HepG2 (cell line): ENCODE measurements around the gene AUTS2. TPM values are rescaled to one million over a fixed set of nuclear protein-coding genes. Genes with fewer than 3 reads are reported as not detected.

Experiments used
- ATAC-seq: fragments of 200-7000 bp; cut with Tn5 transposase; 3 replicates; pipeline ENCODE4 v1.9.1; 2020; ENCODE audit warnings: mild to moderate bottlenecking, moderate library complexity
- BruUV-seq: library from RNA; stranded (reverse); fragments of 400-500 nt; replicated peaks from 2 replicates; lab custom pipeline; 2021; lab: Mats Ljungman, UMichigan
- CTCF ChIA-PET: fragments of 300-600 bp; formaldehyde crosslinking; extraction: SDS; loops from one replicate; lab custom pipeline; 2021; ENCODE audit warnings: low total read pairs, inconsistent platforms, low intra/inter-chr PET ratio; lab: Yijun Ruan, JAX
- POLR2A ChIA-PET: fragments of 350-600 bp; sonication (Branson Sonifier 250); formaldehyde crosslinking; loops from one replicate; lab custom pipeline; 2020; ENCODE audit warnings: antibody characterized with exemption, inconsistent platforms; lab: Yijun Ruan, JAX
- DNase-seq: peaks from one replicate; pipeline ENCODE4 v3.0.0-alpha.2; 2015; ENCODE audit warnings: low spot score
- FAIRE-seq: peaks from 3 replicates; lab custom pipeline; 2011; peaks lifted over from hg19 to GRCh38; lab: Jason Lieb, UNC
- H2AFZ ChIP-seq: one replicate; pipeline ENCODE4 v1.6.1; 2011; ENCODE audit warnings: low read length, inconsistent platforms
- H3K27ac ChIP-seq: fragments of 300-600 bp; 3 replicates; pipeline ENCODE4 v1.8.0; 2011; ENCODE audit warnings: mixed run types, mild to moderate bottlenecking, mixed read lengths, low read length, inconsistent platforms; ENCODE audit not compliant: insufficient read depth; ENCODE audit errors: extremely low read length
- H3K27me3 ChIP-seq, 2 experiments: fragments of 200-600 bp in 1 of 2; 2 replicates in 1 of 2; 3 replicates in 1 of 2; pipeline versions ENCODE4 v1.6.0 to v1.8.0; 2011; ENCODE audit warnings: low read length in 2 of 2, mild to moderate bottlenecking in 2 of 2, moderate library complexity in 2 of 2, inconsistent platforms in 1 of 2; ENCODE audit not compliant: insufficient read depth in 2 of 2, control insufficient read depth in 1 of 2
- H3K36me3 ChIP-seq, 2 experiments: fragments of 200-600 bp in 1 of 2; replicated peaks in 1 of 2; 2 replicates in 1 of 2; 3 replicates in 1 of 2; pipeline versions ENCODE4 v1.5.1 to v1.8.0; 2011; ENCODE audit warnings: low read length in 2 of 2, inconsistent platforms in 1 of 2; ENCODE audit not compliant: insufficient read depth in 2 of 2, control insufficient read depth in 1 of 2
- H3K4me1 ChIP-seq: 2 replicates; pipeline ENCODE4 v1.5.1; 2012; ENCODE audit warnings: low read length, inconsistent platforms; ENCODE audit not compliant: insufficient read depth
- H3K4me2 ChIP-seq: 2 replicates; pipeline ENCODE4 v1.6.0; 2011; ENCODE audit warnings: low read depth, low read length, inconsistent platforms
- H3K4me3 ChIP-seq, 3 experiments: fragments of 200-600 bp in 1 of 3; sonication (generic), shearing (Covaris generic) in 1 of 3; replicated peaks in 1 of 3; 2 replicates each; pipeline ENCODE4 v1.5.1; 2011 to 2016; ENCODE audit warnings: low read length in 3 of 3, inconsistent platforms in 2 of 3, low read depth in 2 of 3, mild to moderate bottlenecking in 2 of 3, control low read depth in 1 of 3, mixed read lengths in 1 of 3; ENCODE audit not compliant: insufficient read depth in 1 of 3
- H3K79me2 ChIP-seq: one replicate; pipeline ENCODE4 v1.6.1; 2011; ENCODE audit warnings: low read length, inconsistent platforms; ENCODE audit not compliant: insufficient read depth
- H3K9ac ChIP-seq: 2 replicates; pipeline ENCODE4 v1.6.0; 2011; ENCODE audit warnings: mild to moderate bottlenecking, low read depth, low read length, inconsistent platforms; ENCODE audit not compliant: insufficient read depth
- H3K9me3 ChIP-seq: 2 replicates; pipeline ENCODE4 v1.5.1; 2012; ENCODE audit warnings: mild to moderate bottlenecking, low read length
- H4K20me1 ChIP-seq: 2 replicates; pipeline ENCODE4 v1.6.0; 2011; ENCODE audit warnings: inconsistent platforms, mild to moderate bottlenecking, low read length, moderate library complexity; ENCODE audit not compliant: insufficient read depth
- BRD4 ChIP-seq: sonication (generic); formaldehyde crosslinking; IDR thresholded peaks from 2 replicates; pipeline ENCODE4 v1.4.0; 2020; ENCODE audit warnings: missing genetic modification reagents
- GATAD2A ChIP-seq: IDR thresholded peaks from 2 replicates; pipeline ENCODE4 v1.6.1; 2016
- KLF16 ChIP-seq, 2 experiments: sonication (generic) in 1 of 2; formaldehyde crosslinking in 1 of 2; IDR thresholded peaks; 2 replicates each; pipeline versions ENCODE4 v1.6.1 to v1.8.0; 2016 to 2023; ENCODE audit warnings: missing genetic modification reagents in 2 of 2, missing compliant biosample characterization in 1 of 2
- MATR3 ChIP-seq: sonication (generic); formaldehyde crosslinking; IDR thresholded peaks from 2 replicates; pipeline ENCODE4 v1.4.0; 2020; ENCODE audit warnings: missing genetic modification reagents
- NFIB ChIP-seq: sonication (generic); formaldehyde crosslinking; IDR thresholded peaks from 2 replicates; pipeline ENCODE4 v1.9.0; 2021; ENCODE audit warnings: missing genetic modification reagents, mild to moderate bottlenecking, borderline replicate concordance
- NFKB2 ChIP-seq: sonication (generic); formaldehyde crosslinking; IDR thresholded peaks from 2 replicates; pipeline ENCODE4 v1.4.0; 2020; ENCODE audit warnings: missing genetic modification reagents, borderline replicate concordance
- PITX1 ChIP-seq: sonication (generic); formaldehyde crosslinking; IDR thresholded peaks from 2 replicates; pipeline ENCODE4 v1.5.1; 2020; ENCODE audit warnings: mild to moderate bottlenecking, missing genetic modification reagents
- TCF12 ChIP-seq, 2 experiments: fragments of 450-650 bp in 1 of 2; sonication (generic) in 1 of 2; formaldehyde crosslinking in 1 of 2; IDR thresholded peaks; 2 replicates each; pipeline versions ENCODE4 v1.6.1 to v1.8.0; 2017 to 2022; ENCODE audit warnings: antibody characterized with exemption in 1 of 2, mild to moderate bottlenecking in 1 of 2, missing genetic modification reagents in 1 of 2, moderate library complexity in 1 of 2
- ZBTB21 ChIP-seq: sonication (generic); formaldehyde crosslinking; IDR thresholded peaks from 2 replicates; pipeline ENCODE4 v1.4.0; 2020; ENCODE audit warnings: missing genetic modification reagents
- ZFYVE20 ChIP-seq: sonication (generic); formaldehyde crosslinking; IDR thresholded peaks from 2 replicates; pipeline ENCODE4 v1.8.0; 2023; ENCODE audit warnings: low read depth, mild to moderate bottlenecking, moderate library complexity, missing genetic modification reagents, borderline replicate concordance
- ZNF329 ChIP-seq: sonication (generic); formaldehyde crosslinking; IDR thresholded peaks from 2 replicates; pipeline ENCODE4 v1.9.0; 2021; ENCODE audit warnings: low read depth, mild to moderate bottlenecking, missing genetic modification reagents
- ZNF33B ChIP-seq: sonication (generic); formaldehyde crosslinking; IDR thresholded peaks from 2 replicates; pipeline ENCODE4 v1.5.1; 2020; ENCODE audit warnings: mild to moderate bottlenecking, missing genetic modification reagents
- ZNF572 ChIP-seq: sonication (generic); formaldehyde crosslinking; IDR thresholded peaks from 2 replicates; pipeline ENCODE4 v1.5.1; 2020; ENCODE audit warnings: mild to moderate bottlenecking, missing genetic modification reagents
- WGBS: methylation state at CpG from one replicate; pipeline ENCODE4 v1.1.6; 2017; ENCODE audit warnings: low lambda C conversion rate; 5-methylcytosine and 5-hydroxymethylcytosine counted together
- in situ Hi-C: cut with HindIII; loops from 2 replicates; pipeline ENCODE4 v1.10.0; 2017; ENCODE audit warnings: low pct_unique_long_range_greater_than_20kb; ENCODE audit not compliant: extremely low pct_ligation_motif_present
- intact Hi-C: fragments of 100-400 bp; cut with micrococcal nuclease; formaldehyde crosslinking; loops from one replicate; pipeline ENCODE4 v1.10.0; 2022; ENCODE audit not compliant: unreplicated experiment
- polyA plus RNA-seq, 8 experiments: library from polyadenylated mRNA; depleted of rRNA in 3 of 8; stranded (reverse) in 7 of 8; unstranded in 1 of 8; fragments of >200 nt; fragmentation: Illumina TruSeq in 4 of 8; extraction: Trizol in 4 of 8; gene quantifications; 2 replicates each; pipeline versions ENCODE4 v1.2.1 to v1.2.3, GENCODE V29; 2011 to 2016; ENCODE audit warnings: low read depth in 4 of 8, missing spikeins in 1 of 8, mixed read lengths in 1 of 8; ENCODE audit not compliant: insufficient read depth in 1 of 8
- total RNA-seq, 5 experiments: library from RNA; depleted of rRNA; stranded (reverse); fragments of >200 nt; fragmentation: Illumina TruSeq; extraction: Trizol; gene quantifications; 2 replicates each; pipeline ENCODE4 v1.2.3, GENCODE V29; 2016; ENCODE audit warnings: low read depth in 1 of 5
- TF ChIP-seq, protein P1 (sequence below): sonication (generic); formaldehyde crosslinking; conservative IDR thresholded peaks from 2 replicates; pipeline ENCODE4 v1.4.0; 2020; ENCODE audit warnings: missing genetic modification reagents
- TF ChIP-seq, protein P2 (sequence below): sonication (generic); formaldehyde crosslinking; conservative IDR thresholded peaks from 2 replicates; pipeline ENCODE4 v1.4.0; 2020; ENCODE audit warnings: mild to moderate bottlenecking, missing genetic modification reagents, moderate library complexity
- TF ChIP-seq, protein P3 (sequence below): sonication (generic); formaldehyde crosslinking; IDR thresholded peaks from 2 replicates; pipeline ENCODE4 v1.4.0; 2020; ENCODE audit warnings: mild to moderate bottlenecking, missing genetic modification reagents, borderline replicate concordance

Gene AUTS2
- total and polyA plus RNA-seq, 2 of the 13 experiments (the other 11 are each of a cell fraction or from before 2014, with no cell fraction given): 0.38 TPM; not detected in 1

DNA sequence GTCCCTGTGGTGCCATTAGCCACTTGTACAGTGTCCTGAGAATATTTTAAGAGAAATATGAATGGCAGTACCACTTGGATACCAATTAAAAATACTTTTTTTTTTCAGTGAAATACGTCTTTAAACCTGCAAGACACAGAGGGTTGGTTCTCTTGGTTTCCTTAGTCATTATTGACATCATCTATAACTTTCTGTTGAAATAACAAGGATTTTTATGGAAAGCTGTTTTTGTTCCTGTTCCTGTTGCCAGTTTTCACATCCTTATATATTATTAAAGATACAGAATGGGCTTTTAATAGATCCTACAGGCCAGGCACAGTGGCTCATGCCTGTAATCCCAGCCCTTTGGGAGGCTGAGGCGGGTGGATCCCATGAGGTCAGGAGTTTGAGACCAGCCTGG, 579.9 kb downstream of the AUTS2 start:
- Histone ChIP-seq H3K4me1 (no peaks in the 10 kb centered on the region), H4K20me1 (no peaks in the 10 kb centered on the region), H3K36me3 (no peaks in the 10 kb centered on the region), H3K27me3 (no peaks in the 10 kb centered on the region), H3K79me2 (no peaks in the 10 kb centered on the region), H2AFZ (no peak overlapping the region), H3K4me3 (no peak overlapping the region), H3K4me2 (no peak overlapping the region), H3K9me3 (no peaks in the 10 kb centered on the region), H3K9ac (no peak overlapping the region), H3K27ac (no peak overlapping the region)
- in situ Hi-C loops (no loop called here), intact Hi-C loops (no loop called here)
- ATAC-seq (no peak), DNase-seq (no peak), FAIRE-seq (no peak)
- WGBS: 0% methylated on average over 2 of the region's 2 CpGs
- ChIA-PET CTCF (no interaction called here), POLR2A (no interaction called here)
- no TSS peak for BruUV-seq
- TF ChIP-seq, protein P1, sequence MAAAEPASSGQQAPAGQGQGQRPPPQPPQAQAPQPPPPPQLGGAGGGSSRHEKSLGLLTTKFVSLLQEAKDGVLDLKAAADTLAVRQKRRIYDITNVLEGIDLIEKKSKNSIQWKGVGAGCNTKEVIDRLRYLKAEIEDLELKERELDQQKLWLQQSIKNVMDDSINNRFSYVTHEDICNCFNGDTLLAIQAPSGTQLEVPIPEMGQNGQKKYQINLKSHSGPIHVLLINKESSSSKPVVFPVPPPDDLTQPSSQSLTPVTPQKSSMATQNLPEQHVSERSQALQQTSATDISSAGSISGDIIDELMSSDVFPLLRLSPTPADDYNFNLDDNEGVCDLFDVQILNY (CRISPR knock-in tag): no peak
- TF ChIP-seq ZNF33B (no peak), MATR3 (no peak), NFIB (CRISPR knock-in tag) (no peak), TCF12 (IDR thresholded peaks at IDR 0.05) (no peak), TCF12 (CRISPR knock-in tag; IDR thresholded peaks at IDR 0.05) (no peak), KLF16 (CRISPR knock-in tag; IDR thresholded peaks at IDR 0.05) (no peak), GATAD2A (no peak), ZFYVE20 (no peak), NFKB2 (CRISPR knock-in tag) (no peak), ZNF329 (no peak), ZNF572 (CRISPR knock-in tag) (no peak), PITX1 (CRISPR knock-in tag) (no peak), BRD4 (no peak), ZBTB21 (CRISPR knock-in tag) (no peak)
- TF ChIP-seq, protein P2, sequence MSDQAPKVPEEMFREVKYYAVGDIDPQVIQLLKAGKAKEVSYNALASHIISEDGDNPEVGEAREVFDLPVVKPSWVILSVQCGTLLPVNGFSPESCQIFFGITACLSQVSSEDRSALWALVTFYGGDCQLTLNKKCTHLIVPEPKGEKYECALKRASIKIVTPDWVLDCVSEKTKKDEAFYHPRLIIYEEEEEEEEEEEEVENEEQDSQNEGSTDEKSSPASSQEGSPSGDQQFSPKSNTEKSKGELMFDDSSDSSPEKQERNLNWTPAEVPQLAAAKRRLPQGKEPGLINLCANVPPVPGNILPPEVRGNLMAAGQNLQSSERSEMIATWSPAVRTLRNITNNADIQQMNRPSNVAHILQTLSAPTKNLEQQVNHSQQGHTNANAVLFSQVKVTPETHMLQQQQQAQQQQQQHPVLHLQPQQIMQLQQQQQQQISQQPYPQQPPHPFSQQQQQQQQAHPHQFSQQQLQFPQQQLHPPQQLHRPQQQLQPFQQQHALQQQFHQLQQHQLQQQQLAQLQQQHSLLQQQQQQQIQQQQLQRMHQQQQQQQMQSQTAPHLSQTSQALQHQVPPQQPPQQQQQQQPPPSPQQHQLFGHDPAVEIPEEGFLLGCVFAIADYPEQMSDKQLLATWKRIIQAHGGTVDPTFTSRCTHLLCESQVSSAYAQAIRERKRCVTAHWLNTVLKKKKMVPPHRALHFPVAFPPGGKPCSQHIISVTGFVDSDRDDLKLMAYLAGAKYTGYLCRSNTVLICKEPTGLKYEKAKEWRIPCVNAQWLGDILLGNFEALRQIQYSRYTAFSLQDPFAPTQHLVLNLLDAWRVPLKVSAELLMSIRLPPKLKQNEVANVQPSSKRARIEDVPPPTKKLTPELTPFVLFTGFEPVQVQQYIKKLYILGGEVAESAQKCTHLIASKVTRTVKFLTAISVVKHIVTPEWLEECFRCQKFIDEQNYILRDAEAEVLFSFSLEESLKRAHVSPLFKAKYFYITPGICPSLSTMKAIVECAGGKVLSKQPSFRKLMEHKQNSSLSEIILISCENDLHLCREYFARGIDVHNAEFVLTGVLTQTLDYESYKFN (CRISPR knock-in tag): no peak
- TF ChIP-seq, protein P3, sequence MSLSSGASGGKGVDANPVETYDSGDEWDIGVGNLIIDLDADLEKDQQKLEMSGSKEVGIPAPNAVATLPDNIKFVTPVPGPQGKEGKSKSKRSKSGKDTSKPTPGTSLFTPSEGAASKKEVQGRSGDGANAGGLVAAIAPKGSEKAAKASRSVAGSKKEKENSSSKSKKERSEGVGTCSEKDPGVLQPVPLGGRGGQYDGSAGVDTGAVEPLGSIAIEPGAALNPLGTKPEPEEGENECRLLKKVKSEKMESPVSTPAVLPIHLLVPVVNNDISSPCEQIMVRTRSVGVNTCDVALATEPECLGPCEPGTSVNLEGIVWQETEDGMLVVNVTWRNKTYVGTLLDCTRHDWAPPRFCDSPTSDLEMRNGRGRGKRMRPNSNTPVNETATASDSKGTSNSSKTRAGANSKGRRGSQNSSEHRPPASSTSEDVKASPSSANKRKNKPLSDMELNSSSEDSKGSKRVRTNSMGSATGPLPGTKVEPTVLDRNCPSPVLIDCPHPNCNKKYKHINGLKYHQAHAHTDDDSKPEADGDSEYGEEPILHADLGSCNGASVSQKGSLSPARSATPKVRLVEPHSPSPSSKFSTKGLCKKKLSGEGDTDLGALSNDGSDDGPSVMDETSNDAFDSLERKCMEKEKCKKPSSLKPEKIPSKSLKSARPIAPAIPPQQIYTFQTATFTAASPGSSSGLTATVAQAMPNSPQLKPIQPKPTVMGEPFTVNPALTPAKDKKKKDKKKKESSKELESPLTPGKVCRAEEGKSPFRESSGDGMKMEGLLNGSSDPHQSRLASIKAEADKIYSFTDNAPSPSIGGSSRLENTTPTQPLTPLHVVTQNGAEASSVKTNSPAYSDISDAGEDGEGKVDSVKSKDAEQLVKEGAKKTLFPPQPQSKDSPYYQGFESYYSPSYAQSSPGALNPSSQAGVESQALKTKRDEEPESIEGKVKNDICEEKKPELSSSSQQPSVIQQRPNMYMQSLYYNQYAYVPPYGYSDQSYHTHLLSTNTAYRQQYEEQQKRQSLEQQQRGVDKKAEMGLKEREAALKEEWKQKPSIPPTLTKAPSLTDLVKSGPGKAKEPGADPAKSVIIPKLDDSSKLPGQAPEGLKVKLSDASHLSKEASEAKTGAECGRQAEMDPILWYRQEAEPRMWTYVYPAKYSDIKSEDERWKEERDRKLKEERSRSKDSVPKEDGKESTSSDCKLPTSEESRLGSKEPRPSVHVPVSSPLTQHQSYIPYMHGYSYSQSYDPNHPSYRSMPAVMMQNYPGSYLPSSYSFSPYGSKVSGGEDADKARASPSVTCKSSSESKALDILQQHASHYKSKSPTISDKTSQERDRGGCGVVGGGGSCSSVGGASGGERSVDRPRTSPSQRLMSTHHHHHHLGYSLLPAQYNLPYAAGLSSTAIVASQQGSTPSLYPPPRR: no peak
